Hematopoietic multipotent progenitor cell (in vitro differentiated cells): ENCODE measurements around the gene OR51A2. TPM values are rescaled to one million over a fixed set of nuclear protein-coding genes. Genes with fewer than 3 reads are reported as not detected.

Source experiments
- total RNA-seq: library from RNA; depleted of rRNA; stranded (reverse); fragments of >200 nt; gene quantifications from one replicate; pipeline ENCODE4 v1.2.3, GENCODE V29; 2012

The OR51A2 gene
- total RNA-seq, 1 donor = not detected

Other genes starting within 250 kb of the OR51A2 start
- not detected for gene OR51F1, start 185.8 kb downstream of the OR51A2 start, total RNA-seq
- not detected for gene OR52R1, start 151.3 kb downstream of the OR51A2 start, total RNA-seq
- not detected for gene OR51F2, start 134.4 kb downstream of the OR51A2 start, total RNA-seq
- gene OR51S1, start 106.5 kb downstream of the OR51A2 start, total RNA-seq = not detected
- gene OR51T1, start 73.8 kb downstream of the OR51A2 start, total RNA-seq = not detected
- gene OR51A7, start 51.9 kb downstream of the OR51A2 start, total RNA-seq = not detected
- not detected for gene OR51G2, start 36.4 kb downstream of the OR51A2 start, total RNA-seq
- not detected for gene OR51G1, start 31.4 kb downstream of the OR51A2 start, total RNA-seq
- gene OR51A4, start 8.1 kb downstream of the OR51A2 start, total RNA-seq = under 0.01 TPM
- under 0.01 TPM for gene OR51L1, start 39.1 kb upstream of the OR51A2 start, total RNA-seq
- not detected for gene OR52J3, start 90.8 kb upstream of the OR51A2 start, total RNA-seq
- gene OR52E2, start 103.9 kb upstream of the OR51A2 start, total RNA-seq = not detected
- gene OR52E1, start 113.9 kb upstream of the OR51A2 start, total RNA-seq = under 0.01 TPM
- not detected for gene OR52A5, start 182.6 kb upstream of the OR51A2 start, total RNA-seq
- gene OR52A1, start 199.0 kb upstream of the OR51A2 start, total RNA-seq = 0.27 TPM
- not detected for gene OR51V1, start 245.0 kb upstream of the OR51A2 start, total RNA-seq